Endothelial cell (in vitro differentiated cells): ENCODE data around the gene STRN4. TPM values are rescaled to one million over a fixed set of nuclear protein-coding genes. Genes with fewer than 3 reads are reported as not detected.

Experiments used
- DNase-seq: peaks from one replicate; pipeline ENCODE4 v3.0.0; 2021; ENCODE audit warnings: low spot score
- H3K27ac Mint-ChIP-seq: one replicate; pipeline ENCODE4 v1.8.0; 2021; ENCODE audit warnings: mixed read lengths, inconsistent platforms; ENCODE audit not compliant: unreplicated experiment
- H3K27me3 Mint-ChIP-seq: one replicate; pipeline ENCODE4 v1.8.0; 2021; ENCODE audit warnings: mild to moderate bottlenecking, moderate library complexity, mixed read lengths, inconsistent platforms; ENCODE audit not compliant: unreplicated experiment
- H3K36me3 Mint-ChIP-seq: one replicate; pipeline ENCODE4 v1.8.0; 2021; ENCODE audit warnings: mild to moderate bottlenecking, low read depth, mixed read lengths, inconsistent platforms; ENCODE audit not compliant: unreplicated experiment
- H3K4me1 Mint-ChIP-seq: one replicate; pipeline ENCODE4 v1.8.0; 2021; ENCODE audit warnings: mild to moderate bottlenecking, mixed read lengths, inconsistent platforms; ENCODE audit not compliant: unreplicated experiment
- H3K4me3 Mint-ChIP-seq: one replicate; pipeline ENCODE4 v1.8.0; 2021; ENCODE audit warnings: mild to moderate bottlenecking, mixed read lengths, inconsistent platforms; ENCODE audit not compliant: unreplicated experiment
- H3K9me3 Mint-ChIP-seq: one replicate; pipeline ENCODE4 v1.8.0; 2021; ENCODE audit warnings: mixed read lengths, inconsistent platforms; ENCODE audit not compliant: unreplicated experiment
- total RNA-seq: library from RNA; stranded (reverse); fragmentation: NEBNext Ultra II Directional; extraction: Animal tissue kit (Norgen Biotek cat#: 25700); gene quantifications from one replicate; pipeline ENCODE4 v1.2.1, GENCODE V29; 2021; ENCODE audit not compliant: unreplicated experiment
- TF ChIP-seq, protein P1 (sequence below): fragments of 200-600 bp; sonication (generic); IDR thresholded peaks from one replicate; pipeline ENCODE4 v1.5.0; 2021; ENCODE audit warnings: antibody characterized with exemption; ENCODE audit not compliant: unreplicated experiment

The STRN4 gene
- total RNA-seq, 1 donor from 2014 or later, result 111 TPM

GRCh38 chr19:46723471-46723870 lies 22.8 kb downstream of the STRN4 start:
- TF ChIP-seq, protein P1, sequence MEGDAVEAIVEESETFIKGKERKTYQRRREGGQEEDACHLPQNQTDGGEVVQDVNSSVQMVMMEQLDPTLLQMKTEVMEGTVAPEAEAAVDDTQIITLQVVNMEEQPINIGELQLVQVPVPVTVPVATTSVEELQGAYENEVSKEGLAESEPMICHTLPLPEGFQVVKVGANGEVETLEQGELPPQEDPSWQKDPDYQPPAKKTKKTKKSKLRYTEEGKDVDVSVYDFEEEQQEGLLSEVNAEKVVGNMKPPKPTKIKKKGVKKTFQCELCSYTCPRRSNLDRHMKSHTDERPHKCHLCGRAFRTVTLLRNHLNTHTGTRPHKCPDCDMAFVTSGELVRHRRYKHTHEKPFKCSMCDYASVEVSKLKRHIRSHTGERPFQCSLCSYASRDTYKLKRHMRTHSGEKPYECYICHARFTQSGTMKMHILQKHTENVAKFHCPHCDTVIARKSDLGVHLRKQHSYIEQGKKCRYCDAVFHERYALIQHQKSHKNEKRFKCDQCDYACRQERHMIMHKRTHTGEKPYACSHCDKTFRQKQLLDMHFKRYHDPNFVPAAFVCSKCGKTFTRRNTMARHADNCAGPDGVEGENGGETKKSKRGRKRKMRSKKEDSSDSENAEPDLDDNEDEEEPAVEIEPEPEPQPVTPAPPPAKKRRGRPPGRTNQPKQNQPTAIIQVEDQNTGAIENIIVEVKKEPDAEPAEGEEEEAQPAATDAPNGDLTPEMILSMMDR, result no peak
- Mint-ChIP-seq H3K4me1 (peaks cover 18% of the 10 kb centered on the region), H3K27me3 (peaks cover 20% of the 10 kb centered on the region), H3K36me3 (peaks cover 27% of the 10 kb centered on the region), H3K4me3 (no peak overlapping the region), H3K9me3 (no peaks in the 10 kb centered on the region), H3K27ac (no peak overlapping the region)
- no peak for DNase-seq

GRCh38 chr19:46723023-46723461 lies 23.2 kb downstream of the STRN4 start:
- Mint-ChIP-seq H3K36me3 (peaks cover 26% of the 10 kb centered on the region), H3K4me1 (peaks cover 22% of the 10 kb centered on the region), H3K27me3 (peaks cover 20% of the 10 kb centered on the region), H3K9me3 (no peaks in the 10 kb centered on the region), H3K4me3 (no peak overlapping the region), H3K27ac (no peak overlapping the region)
- TF ChIP-seq, protein P1, result no peak
- DNase-seq, result no peak

DNA sequence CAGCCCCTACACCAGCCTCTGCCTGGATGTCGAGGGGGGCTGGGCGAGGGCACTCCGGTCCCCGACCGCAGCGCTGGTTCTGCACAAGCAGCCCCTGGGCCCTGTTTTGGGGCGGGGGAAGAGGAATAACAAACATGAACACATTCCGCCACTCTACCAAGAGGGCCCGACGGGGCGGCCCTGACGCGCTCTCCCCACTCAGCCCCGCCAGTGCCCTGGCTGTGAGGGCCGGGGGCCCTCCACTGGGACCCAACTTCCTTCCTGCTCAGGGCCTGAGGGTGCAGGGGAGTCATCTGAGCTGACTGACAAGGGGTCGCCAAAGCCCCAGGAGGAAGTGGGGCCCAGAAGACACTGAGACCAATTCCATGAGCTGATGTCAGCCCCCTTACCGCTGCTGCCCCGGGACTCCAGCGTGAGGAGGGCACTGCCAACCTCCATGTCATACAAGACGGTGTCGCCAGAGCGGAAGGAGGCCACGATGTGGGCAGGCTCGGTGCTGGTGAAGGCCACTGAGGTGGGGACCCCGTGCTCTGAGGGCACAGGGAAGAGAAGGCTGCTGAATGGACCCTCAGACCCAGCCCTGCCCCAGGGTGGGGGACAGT lies 23.7 kb downstream of the STRN4 start:
- no peak for DNase-seq
- H3K36me3 Mint-ChIP-seq, result peaks cover 26% of the 10 kb centered on the region
- H3K27ac Mint-ChIP-seq, result peak overlapping the region; percentile 80
- H3K27me3 Mint-ChIP-seq, result peaks cover 20% of the 10 kb centered on the region
- H3K9me3 Mint-ChIP-seq, result no peaks in the 10 kb centered on the region
- peak overlapping the region; percentile 52 for H3K4me3 Mint-ChIP-seq
- TF ChIP-seq, protein P1, result no peak
- peaks cover 27% of the 10 kb centered on the region for H3K4me1 Mint-ChIP-seq

DNA sequence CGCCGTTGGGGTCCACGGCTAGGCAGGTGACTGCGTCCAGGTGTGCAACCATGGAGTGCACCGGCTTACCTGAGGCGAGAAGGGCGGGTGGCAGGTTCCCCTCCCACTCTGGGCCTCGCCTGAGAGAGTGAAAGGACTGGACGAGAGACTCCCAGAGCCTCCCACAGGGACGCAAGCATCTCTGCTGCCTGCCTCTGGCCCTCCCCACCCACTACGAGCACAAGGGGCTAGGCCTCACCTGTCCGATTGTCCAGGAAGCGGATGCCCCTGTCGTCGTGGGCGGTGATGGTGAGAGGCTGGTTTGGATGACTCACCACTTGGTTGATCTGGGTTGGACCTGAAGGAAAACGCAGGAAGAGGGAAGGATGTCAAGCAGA lies 24.3 kb downstream of the STRN4 start:
- Mint-ChIP-seq H3K27me3 (peaks cover 19% of the 10 kb centered on the region), H3K9me3 (no peaks in the 10 kb centered on the region), H3K4me3 (peak overlapping the region; percentile 52), H3K27ac (peak overlapping the region; percentile 80), H3K4me1 (peaks cover 27% of the 10 kb centered on the region), H3K36me3 (peaks cover 26% of the 10 kb centered on the region)
- DNase-seq, result no peak
- TF ChIP-seq, protein P1, result no peak

GRCh38 chr19:46721269-46722003 lies 24.8 kb downstream of the STRN4 start:
- no peaks in the 10 kb centered on the region for H3K9me3 Mint-ChIP-seq
- TF ChIP-seq, protein P1, result peak; percentile 29
- H3K27me3 Mint-ChIP-seq, result peaks cover 19% of the 10 kb centered on the region
- peak overlapping the region; percentile 80 for H3K27ac Mint-ChIP-seq
- peaks cover 26% of the 10 kb centered on the region for H3K4me1 Mint-ChIP-seq
- no peak overlapping the region for H3K4me3 Mint-ChIP-seq
- peaks cover 26% of the 10 kb centered on the region for H3K36me3 Mint-ChIP-seq
- peak; percentile 60 for DNase-seq
